ENCODE data around the gene ESYT3. TPM values are rescaled to one million over a fixed set of nuclear protein-coding genes. Genes with fewer than 3 reads are reported as not detected.

The ESYT3 gene
- total RNA-seq, 1 experiment from 2014 or later: 6.4 TPM

GRCh38 chr3:138417559-138417982 is 16.8 kb upstream of the ESYT3 start:
- H3K4me1 ChIP-seq (replicated peaks; ENCODE audit: insufficient read depth): no peaks in the 10 kb centered on the region
- no peaks in the 10 kb centered on the region for H3K27me3 ChIP-seq (ENCODE audit: insufficient read depth, low read depth)
- BruUV-seq (replicated peaks): no TSS peak
- DNase-seq: peak; percentile 54 to 83
- H3K9me2 ChIP-seq (ENCODE audit: insufficient read depth): no peaks in the 10 kb centered on the region
- H3K36me3 ChIP-seq (ENCODE audit: low read depth): no peaks in the 10 kb centered on the region
- H3K4me3 ChIP-seq: no peak overlapping the region
- H3K4me2 ChIP-seq: no peak overlapping the region
- no peaks in the 10 kb centered on the region for H3F3A ChIP-seq (ENCODE audit: insufficient read depth, low read depth)
- intact Hi-C loops (cut with micrococcal nuclease; ENCODE audit: unreplicated experiment): loop anchor here (1.0 to 5.0 kb wide), 6 partner anchors 90 to 912 kb away; partner anchors contain the start of gene NME9
- ChIA-PET POLR2A (ENCODE audit: unreplicated experiment) (no interaction called here), CTCF (interaction anchor here (0.5 to 1.2 kb wide), 7 partner anchors 16 to 519 kb away, joined by 3 to 4 read pairs (median 4); partner anchors contain the start of gene CEP70)
- TF ChIP-seq EZH2 (IDR thresholded peaks at IDR 0.05; ENCODE audit: low read depth) (no peak), CTCF (conservative IDR thresholded peaks at IDR 0.05) (peak; percentile 88)
- no peak overlapping the region for H3K27ac ChIP-seq
- H3K9me3 ChIP-seq (ENCODE audit: insufficient read depth, low read depth): no peaks in the 10 kb centered on the region
- H3K79me2 ChIP-seq (ENCODE audit: low read depth): no peaks in the 10 kb centered on the region
- no peak overlapping the region for H2AFZ ChIP-seq
- no peaks in the 10 kb centered on the region for H4K20me1 ChIP-seq (ENCODE audit: insufficient read depth)

- H4K20me1 ChIP-seq (ENCODE audit: insufficient read depth): no peaks in the 10 kb centered on the region
- CTCF ChIA-PET: interaction anchor here (0.5 to 1.1 kb wide), 4 partner anchors 8 to 909 kb away, joined by 3 to 4 read pairs (median 4); no protein-coding TSS in a partner anchor
- H3K27me3 ChIP-seq (ENCODE audit: insufficient read depth, low read depth): no peaks in the 10 kb centered on the region
- no peaks in the 10 kb centered on the region for H3K9me2 ChIP-seq (ENCODE audit: insufficient read depth)
- BruUV-seq (replicated peaks): no TSS peak
- DNase-seq: no peak
- intact Hi-C loops (cut with micrococcal nuclease; ENCODE audit: unreplicated experiment): loop anchor here (5.0 kb wide), 3 partner anchors 91 to 279 kb away; partner anchors contain the start of gene NME9
- H3K79me2 ChIP-seq (ENCODE audit: low read depth): no peaks in the 10 kb centered on the region
- TF ChIP-seq CTCF (conservative IDR thresholded peaks at IDR 0.05) (no peak), EZH2 (IDR thresholded peaks at IDR 0.05; ENCODE audit: low read depth) (no peak)
- POLR2A ChIA-PET (ENCODE audit: unreplicated experiment): interaction anchor here (0.6 kb wide), 1 partner anchor 95 kb away, joined by 3 read pairs; no protein-coding TSS in a partner anchor
- no peaks in the 10 kb centered on the region for H3K9me3 ChIP-seq (ENCODE audit: insufficient read depth, low read depth)
- H3K4me2 ChIP-seq: no peak overlapping the region
- H3K4me3 ChIP-seq: no peak overlapping the region
- H3K36me3 ChIP-seq (ENCODE audit: low read depth): no peaks in the 10 kb centered on the region
- no peaks in the 10 kb centered on the region for H3F3A ChIP-seq (ENCODE audit: insufficient read depth, low read depth)
- no peaks in the 10 kb centered on the region for H3K4me1 ChIP-seq (replicated peaks; ENCODE audit: insufficient read depth)
- H2AFZ ChIP-seq: no peak overlapping the region
- no peak overlapping the region for H3K27ac ChIP-seq
Observed at GRCh38 chr3:138418601-138419206, 15.7 kb upstream of the ESYT3 start.

GRCh38 chr3:138423316-138423715 is 11.1 kb upstream of the ESYT3 start:
- no peak for TF ChIP-seq CTCF (conservative IDR thresholded peaks at IDR 0.05)
- no peak for TF ChIP-seq EZH2 (IDR thresholded peaks at IDR 0.05; ENCODE audit: low read depth)
- H3K9me3 ChIP-seq (ENCODE audit: insufficient read depth, low read depth): no peaks in the 10 kb centered on the region
- H3K4me2 ChIP-seq: no peak overlapping the region
- H3K79me2 ChIP-seq (ENCODE audit: low read depth): no peaks in the 10 kb centered on the region
- DNase-seq: no peak
- CTCF ChIA-PET: no interaction called here
- no peaks in the 10 kb centered on the region for H3K27me3 ChIP-seq (ENCODE audit: insufficient read depth, low read depth)
- POLR2A ChIA-PET (ENCODE audit: unreplicated experiment): no interaction called here
- no peaks in the 10 kb centered on the region for H4K20me1 ChIP-seq (ENCODE audit: insufficient read depth)
- BruUV-seq (replicated peaks): no TSS peak
- no peak overlapping the region for H3K4me3 ChIP-seq
- H2AFZ ChIP-seq: no peak overlapping the region
- H3K36me3 ChIP-seq (ENCODE audit: low read depth): no peaks in the 10 kb centered on the region
- no peaks in the 10 kb centered on the region for H3K4me1 ChIP-seq (replicated peaks; ENCODE audit: insufficient read depth)
- H3K27ac ChIP-seq: no peak overlapping the region
- intact Hi-C loops (cut with micrococcal nuclease; ENCODE audit: unreplicated experiment): loop anchor here (10.0 kb wide), 1 partner anchor 359 kb away; no protein-coding TSS in a partner anchor
- H3K9me2 ChIP-seq (ENCODE audit: insufficient read depth): no peaks in the 10 kb centered on the region
- no peaks in the 10 kb centered on the region for H3F3A ChIP-seq (ENCODE audit: insufficient read depth, low read depth)

All from PC-9 (cell line).